ENCODE measurements around the gene RHBDL3. TPM values are rescaled to one million over a fixed set of nuclear protein-coding genes. Genes with fewer than 3 reads are reported as not detected.

RHBDL3 gene
- polyA plus RNA-seq, 1 experiment, result 0.01 TPM

DNA sequence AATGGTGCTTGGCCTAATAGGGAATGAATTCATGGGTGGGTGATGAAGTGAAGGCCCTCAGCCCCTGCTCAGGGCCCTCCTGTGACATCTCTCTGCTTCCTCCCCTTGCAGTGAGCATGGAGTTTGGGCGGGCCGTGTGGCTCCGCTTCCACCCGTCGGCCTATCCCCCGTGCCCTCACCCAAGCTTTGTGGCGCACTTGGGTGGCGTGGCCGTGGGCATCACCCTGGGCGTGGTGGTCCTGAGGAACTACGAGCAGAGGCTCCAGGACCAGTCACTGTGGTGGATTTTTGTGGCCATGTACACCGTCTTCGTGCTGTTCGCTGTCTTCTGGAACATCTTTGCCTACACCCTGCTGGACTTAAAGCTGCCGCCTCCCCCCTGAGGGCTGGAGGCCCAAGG, 55.2 kb downstream of the RHBDL3 start:
- CTCF ChIA-PET, result interaction anchor here (0.9 to 13.2 kb wide), 7 partner anchors 8 to 118 kb away, joined by 3 to 110 read pairs (median 4); no protein-coding TSS in a partner anchor
- TF ChIP-seq, protein P1, sequence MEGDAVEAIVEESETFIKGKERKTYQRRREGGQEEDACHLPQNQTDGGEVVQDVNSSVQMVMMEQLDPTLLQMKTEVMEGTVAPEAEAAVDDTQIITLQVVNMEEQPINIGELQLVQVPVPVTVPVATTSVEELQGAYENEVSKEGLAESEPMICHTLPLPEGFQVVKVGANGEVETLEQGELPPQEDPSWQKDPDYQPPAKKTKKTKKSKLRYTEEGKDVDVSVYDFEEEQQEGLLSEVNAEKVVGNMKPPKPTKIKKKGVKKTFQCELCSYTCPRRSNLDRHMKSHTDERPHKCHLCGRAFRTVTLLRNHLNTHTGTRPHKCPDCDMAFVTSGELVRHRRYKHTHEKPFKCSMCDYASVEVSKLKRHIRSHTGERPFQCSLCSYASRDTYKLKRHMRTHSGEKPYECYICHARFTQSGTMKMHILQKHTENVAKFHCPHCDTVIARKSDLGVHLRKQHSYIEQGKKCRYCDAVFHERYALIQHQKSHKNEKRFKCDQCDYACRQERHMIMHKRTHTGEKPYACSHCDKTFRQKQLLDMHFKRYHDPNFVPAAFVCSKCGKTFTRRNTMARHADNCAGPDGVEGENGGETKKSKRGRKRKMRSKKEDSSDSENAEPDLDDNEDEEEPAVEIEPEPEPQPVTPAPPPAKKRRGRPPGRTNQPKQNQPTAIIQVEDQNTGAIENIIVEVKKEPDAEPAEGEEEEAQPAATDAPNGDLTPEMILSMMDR (IDR thresholded peaks at IDR 0.05; ENCODE audit: insufficient read depth, low read depth, low read length), result no peak
- POLR2A ChIA-PET, result no interaction called here
- no peaks in the 10 kb centered on the region for H3K36me3 ChIP-seq (ENCODE audit: control insufficient read depth, insufficient read depth, low read length)
- no peak for DNase-seq (ENCODE audit: low read depth)
- H3K4me3 ChIP-seq (ENCODE audit: low read depth, low read length), result no peak overlapping the region
- no peaks in the 10 kb centered on the region for H3K27me3 ChIP-seq (ENCODE audit: control insufficient read depth, insufficient read depth, low read length)

DNA sequence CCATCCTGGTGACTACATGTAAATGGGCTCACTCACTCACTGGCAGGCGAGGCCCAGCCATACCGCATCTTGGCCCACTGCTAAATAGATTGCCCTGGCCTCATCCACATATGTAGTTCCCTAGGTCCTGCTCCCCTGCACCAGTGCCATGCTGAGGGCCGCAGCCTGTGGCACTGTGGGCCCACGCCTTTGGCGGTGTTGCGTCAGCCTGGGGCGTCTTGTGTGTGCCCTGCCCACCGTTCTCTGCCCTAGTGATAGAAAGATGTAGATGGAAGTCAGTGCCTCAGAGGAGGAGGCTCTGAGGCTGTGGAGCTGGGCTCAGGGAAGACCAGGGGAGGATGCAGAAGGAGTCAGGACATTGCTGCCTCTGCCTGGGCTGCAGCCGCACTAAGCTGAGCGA, 57.4 kb downstream of the RHBDL3 start:
- ChIA-PET CTCF (interaction anchor here (13.2 kb wide), 1 partner anchor 70 kb away, joined by 110 read pairs; no protein-coding TSS in a partner anchor), POLR2A (no interaction called here)
- no peak for DNase-seq (ENCODE audit: low read depth)
- no peaks in the 10 kb centered on the region for H3K36me3 ChIP-seq (ENCODE audit: control insufficient read depth, insufficient read depth, low read length)
- TF ChIP-seq, protein P1 (IDR thresholded peaks at IDR 0.05; ENCODE audit: insufficient read depth, low read depth, low read length), result no peak
- H3K4me3 ChIP-seq (ENCODE audit: low read depth, low read length), result no peak overlapping the region
- H3K27me3 ChIP-seq (ENCODE audit: control insufficient read depth, insufficient read depth, low read length), result no peaks in the 10 kb centered on the region

DNA sequence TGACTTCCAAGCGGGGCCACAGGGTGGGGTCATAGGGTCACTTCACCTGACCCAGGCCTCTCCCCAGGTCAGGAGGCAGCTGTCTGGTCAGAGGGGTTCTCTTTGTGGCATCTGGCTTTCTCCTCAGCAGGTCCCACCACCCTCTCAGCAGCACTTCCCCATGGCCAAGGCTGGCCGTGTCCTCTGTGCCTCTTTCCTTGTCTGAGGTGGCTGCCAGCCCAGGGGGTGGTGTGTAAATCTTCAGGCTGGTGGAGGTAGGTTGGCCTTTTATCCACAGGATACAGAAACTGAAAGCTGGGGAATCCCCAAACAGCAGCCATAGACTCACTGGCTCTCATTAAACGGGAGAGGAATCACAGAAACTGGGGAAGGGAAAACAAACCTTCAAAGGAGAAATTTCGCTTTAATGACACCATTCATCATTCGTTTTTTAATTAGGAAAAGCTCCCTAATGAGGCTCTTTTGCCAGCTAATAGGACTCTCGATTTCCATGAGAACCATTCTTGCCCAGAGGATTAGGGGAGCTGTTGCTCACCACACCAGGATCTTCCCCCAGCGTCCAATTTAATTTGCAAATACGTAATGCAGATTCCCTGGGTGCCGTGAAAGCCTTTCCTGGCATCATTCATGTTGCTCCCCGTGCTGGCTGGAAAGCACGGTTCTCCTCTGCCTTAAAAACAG, 58.3 kb downstream of the RHBDL3 start:
- no peaks in the 10 kb centered on the region for H3K36me3 ChIP-seq (ENCODE audit: control insufficient read depth, insufficient read depth, low read length)
- ChIA-PET CTCF (interaction anchor here (13.2 kb wide), 1 partner anchor 71 kb away, joined by 110 read pairs; no protein-coding TSS in a partner anchor), POLR2A (no interaction called here)
- H3K27me3 ChIP-seq (ENCODE audit: control insufficient read depth, insufficient read depth, low read length), result no peaks in the 10 kb centered on the region
- no peak overlapping the region for H3K4me3 ChIP-seq (ENCODE audit: low read depth, low read length)
- TF ChIP-seq, protein P1 (IDR thresholded peaks at IDR 0.05; ENCODE audit: insufficient read depth, low read depth, low read length), result no peak
- no peak for DNase-seq (ENCODE audit: low read depth)

GRCh38 chr17:32327911-32328310, 62.3 kb downstream of the RHBDL3 start:
- POLR2A ChIA-PET, result no interaction called here
- TF ChIP-seq, protein P1 (IDR thresholded peaks at IDR 0.05; ENCODE audit: insufficient read depth, low read depth, low read length), result no peak
- CTCF ChIA-PET, result interaction anchor here (1.5 to 1.7 kb wide), 2 partner anchors 8 to 75 kb away, joined by 6 read pairs; no protein-coding TSS in a partner anchor
- no peak overlapping the region for H3K4me3 ChIP-seq (ENCODE audit: low read depth, low read length)
- H3K27me3 ChIP-seq (ENCODE audit: control insufficient read depth, insufficient read depth, low read length), result no peaks in the 10 kb centered on the region
- H3K36me3 ChIP-seq (ENCODE audit: control insufficient read depth, insufficient read depth, low read length), result no peaks in the 10 kb centered on the region
- DNase-seq (ENCODE audit: low read depth), result no peak

- no peaks in the 10 kb centered on the region for H3K27me3 ChIP-seq (ENCODE audit: control insufficient read depth, insufficient read depth, low read length)
- no peak overlapping the region for H3K4me3 ChIP-seq (ENCODE audit: low read depth, low read length)
- H3K36me3 ChIP-seq (ENCODE audit: control insufficient read depth, insufficient read depth, low read length), result no peaks in the 10 kb centered on the region
- CTCF ChIA-PET, result interaction anchor here (0.7 to 2.6 kb wide), 4 partner anchors 9 to 12 kb away, joined by 3 to 12 read pairs (median 3); partner anchors contain the start of gene C17orf75
- POLR2A ChIA-PET, result no interaction called here
- TF ChIP-seq, protein P1 (IDR thresholded peaks at IDR 0.05; ENCODE audit: insufficient read depth, low read depth, low read length), result no peak
- DNase-seq (ENCODE audit: low read depth), result no peak
Measured at GRCh38 chr17:32330147-32330546, 64.5 kb downstream of the RHBDL3 start.

All from BJ (cell line).